AG04450 (cell line): ENCODE results near the gene SYNGR1. TPM values are rescaled to one million over a fixed set of nuclear protein-coding genes. Genes with fewer than 3 reads are reported as not detected.

ENCODE experiments used
- CTCF ChIA-PET: fragments of 300-600, 350-600 bp; formaldehyde crosslinking; extraction: SDS; loops from one replicate; lab custom pipeline; 2022; ENCODE audit warnings: antibody characterized with exemption, inconsistent platforms; lab: Charles Lee
- POLR2A ChIA-PET: fragments of 350-600 bp; formaldehyde crosslinking; extraction: SDS; loops from one replicate; lab custom pipeline; 2021; ENCODE audit warnings: antibody characterized with exemption, inconsistent platforms; lab: Yijun Ruan, JAX
- DNase-seq: peaks from one replicate; pipeline ENCODE4 v3.0.0-alpha.2; 2011; ENCODE audit warnings: low read depth, low spot score
- H3K27ac ChIP-seq: one replicate; pipeline ENCODE4 v1.5.1; 2012; ENCODE audit warnings: low read depth, low read length, control low read depth
- H3K27me3 ChIP-seq: one replicate; pipeline ENCODE4 v1.6.0; 2012; ENCODE audit warnings: low read length; ENCODE audit not compliant: control insufficient read depth, insufficient read depth
- H3K4me3 ChIP-seq: 2 replicates; pipeline ENCODE4 v1.5.1; 2011; ENCODE audit warnings: mild to moderate bottlenecking, low read depth, low read length, control low read depth
- H3K9me3 ChIP-seq: 2 replicates; pipeline ENCODE4 v1.5.1; 2012; ENCODE audit warnings: low read length; ENCODE audit not compliant: control insufficient read depth, insufficient read depth
- polyA plus RNA-seq: library from polyadenylated mRNA; depleted of rRNA; stranded (reverse); fragments of >200 nt; gene quantifications from 2 replicates; pipeline ENCODE4 v1.2.3, GENCODE V29; 2011
- TF ChIP-seq, protein P1 (sequence below): IDR thresholded peaks from 2 replicates; pipeline ENCODE4 v1.5.1; 2011; ENCODE audit warnings: low read depth, low read length, control low read depth, inconsistent platforms

The SYNGR1 gene
- polyA plus RNA-seq, 1 experiment = 20.8 TPM

DNA sequence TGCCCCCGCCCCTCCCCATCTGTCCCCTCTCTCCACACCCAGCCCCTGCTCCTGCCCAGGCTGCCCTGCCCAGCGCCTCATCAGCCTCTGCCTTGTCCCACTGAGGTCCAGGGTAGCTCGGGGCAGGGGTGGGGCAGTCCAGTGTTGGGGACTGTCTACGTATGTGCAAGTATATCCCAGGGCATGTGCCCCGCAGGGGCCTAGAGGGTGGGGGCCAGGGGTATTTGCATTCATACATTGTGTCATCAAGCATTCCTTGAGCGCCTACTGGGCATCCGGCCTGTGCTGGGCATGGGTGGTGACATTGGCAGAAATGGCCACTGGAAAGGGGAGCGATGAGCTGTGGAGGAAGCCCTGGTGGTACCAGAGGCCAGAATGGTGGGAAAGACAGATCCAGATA, 32.1 kb downstream of the SYNGR1 start:
- H3K9me3 ChIP-seq = no peaks in the 10 kb centered on the region; the same call in 1 of the 2 replicates
- H3K27me3 ChIP-seq = peaks cover 4% of the 10 kb centered on the region
- CTCF ChIA-PET = no interaction called here
- no peak for DNase-seq
- POLR2A ChIA-PET = interaction anchor here (1.0 kb wide), 1 partner anchor 63 kb away, joined by 5 read pairs; no protein-coding TSS in a partner anchor
- TF ChIP-seq, protein P1, sequence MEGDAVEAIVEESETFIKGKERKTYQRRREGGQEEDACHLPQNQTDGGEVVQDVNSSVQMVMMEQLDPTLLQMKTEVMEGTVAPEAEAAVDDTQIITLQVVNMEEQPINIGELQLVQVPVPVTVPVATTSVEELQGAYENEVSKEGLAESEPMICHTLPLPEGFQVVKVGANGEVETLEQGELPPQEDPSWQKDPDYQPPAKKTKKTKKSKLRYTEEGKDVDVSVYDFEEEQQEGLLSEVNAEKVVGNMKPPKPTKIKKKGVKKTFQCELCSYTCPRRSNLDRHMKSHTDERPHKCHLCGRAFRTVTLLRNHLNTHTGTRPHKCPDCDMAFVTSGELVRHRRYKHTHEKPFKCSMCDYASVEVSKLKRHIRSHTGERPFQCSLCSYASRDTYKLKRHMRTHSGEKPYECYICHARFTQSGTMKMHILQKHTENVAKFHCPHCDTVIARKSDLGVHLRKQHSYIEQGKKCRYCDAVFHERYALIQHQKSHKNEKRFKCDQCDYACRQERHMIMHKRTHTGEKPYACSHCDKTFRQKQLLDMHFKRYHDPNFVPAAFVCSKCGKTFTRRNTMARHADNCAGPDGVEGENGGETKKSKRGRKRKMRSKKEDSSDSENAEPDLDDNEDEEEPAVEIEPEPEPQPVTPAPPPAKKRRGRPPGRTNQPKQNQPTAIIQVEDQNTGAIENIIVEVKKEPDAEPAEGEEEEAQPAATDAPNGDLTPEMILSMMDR = no peak
- no peak overlapping the region for H3K27ac ChIP-seq
- no peak overlapping the region for H3K4me3 ChIP-seq

DNA sequence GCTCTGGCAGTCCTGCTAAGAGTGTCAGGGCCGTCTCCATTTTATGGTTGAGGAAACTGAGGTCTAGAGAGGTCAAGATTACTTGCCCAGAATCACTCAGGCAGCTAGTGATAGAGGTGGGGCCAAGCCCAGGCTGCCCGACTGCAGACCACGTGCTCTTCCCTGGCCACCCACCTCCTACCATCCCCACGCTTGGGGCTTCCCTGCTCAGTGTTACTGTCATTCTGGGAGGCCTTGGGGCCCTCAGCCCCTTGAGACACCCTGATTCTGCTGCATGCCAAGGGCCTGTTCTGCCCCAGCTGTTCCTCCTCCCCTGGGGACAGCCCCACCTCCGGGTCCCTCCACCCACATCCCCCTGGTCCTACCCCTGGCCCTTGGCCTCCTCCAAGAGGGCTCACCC, 32.6 kb downstream of the SYNGR1 start:
- TF ChIP-seq, protein P1 = no peak
- Histone ChIP-seq H3K9me3 (no peaks in the 10 kb centered on the region; the same call in 1 of the 2 replicates), H3K4me3 (no peak overlapping the region), H3K27me3 (peaks cover 4% of the 10 kb centered on the region), H3K27ac (no peak overlapping the region)
- CTCF ChIA-PET = no interaction called here
- POLR2A ChIA-PET = interaction anchor here (1.0 kb wide), 1 partner anchor 64 kb away, joined by 5 read pairs; no protein-coding TSS in a partner anchor
- DNase-seq = no peak

DNA sequence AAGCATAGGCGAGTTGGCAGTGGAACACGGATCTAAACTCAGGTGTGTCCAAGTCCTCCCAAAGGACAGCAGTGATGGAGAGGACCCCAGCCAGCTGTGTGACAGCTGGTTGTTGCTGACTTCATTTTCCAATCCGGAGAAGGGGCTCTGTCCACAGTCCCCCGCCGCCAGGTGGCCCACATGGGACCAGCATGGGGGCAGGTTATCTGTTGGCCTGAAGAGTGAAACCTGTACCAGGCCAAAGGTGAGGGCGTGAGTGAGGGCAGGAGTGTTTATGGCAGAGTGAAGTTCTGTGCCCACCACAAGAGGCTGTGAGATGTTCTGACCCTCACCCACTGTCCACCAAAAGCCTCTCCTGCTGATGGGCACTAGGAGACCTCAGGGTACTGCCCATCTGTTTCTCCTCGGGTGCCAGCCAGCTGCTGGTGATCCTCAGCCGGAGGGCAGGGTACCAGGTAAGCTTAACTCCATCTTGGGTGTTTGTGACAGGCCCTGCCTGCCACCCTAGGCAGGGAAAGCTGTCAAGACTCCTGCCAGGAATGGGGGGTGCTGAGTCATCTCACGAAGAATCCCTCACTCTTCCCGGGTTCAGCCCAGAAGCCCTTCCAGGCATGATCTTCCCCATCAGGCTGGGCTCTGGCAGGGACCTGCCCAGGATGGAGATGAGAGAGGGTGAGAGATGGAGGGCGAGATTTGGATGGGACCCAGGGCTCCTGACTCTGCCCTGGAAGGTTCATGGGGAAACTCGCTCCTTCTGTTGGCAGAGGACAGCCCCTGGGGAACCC, 34.2 kb downstream of the SYNGR1 start:
- no peaks in the 10 kb centered on the region; the same call in 1 of the 2 replicates for H3K9me3 ChIP-seq
- no peak overlapping the region for H3K27ac ChIP-seq
- no peak for DNase-seq
- ChIA-PET CTCF (no interaction called here), POLR2A (no interaction called here)
- no peak overlapping the region for H3K4me3 ChIP-seq
- TF ChIP-seq, protein P1 = no peak
- H3K27me3 ChIP-seq = peaks cover 4% of the 10 kb centered on the region

DNA sequence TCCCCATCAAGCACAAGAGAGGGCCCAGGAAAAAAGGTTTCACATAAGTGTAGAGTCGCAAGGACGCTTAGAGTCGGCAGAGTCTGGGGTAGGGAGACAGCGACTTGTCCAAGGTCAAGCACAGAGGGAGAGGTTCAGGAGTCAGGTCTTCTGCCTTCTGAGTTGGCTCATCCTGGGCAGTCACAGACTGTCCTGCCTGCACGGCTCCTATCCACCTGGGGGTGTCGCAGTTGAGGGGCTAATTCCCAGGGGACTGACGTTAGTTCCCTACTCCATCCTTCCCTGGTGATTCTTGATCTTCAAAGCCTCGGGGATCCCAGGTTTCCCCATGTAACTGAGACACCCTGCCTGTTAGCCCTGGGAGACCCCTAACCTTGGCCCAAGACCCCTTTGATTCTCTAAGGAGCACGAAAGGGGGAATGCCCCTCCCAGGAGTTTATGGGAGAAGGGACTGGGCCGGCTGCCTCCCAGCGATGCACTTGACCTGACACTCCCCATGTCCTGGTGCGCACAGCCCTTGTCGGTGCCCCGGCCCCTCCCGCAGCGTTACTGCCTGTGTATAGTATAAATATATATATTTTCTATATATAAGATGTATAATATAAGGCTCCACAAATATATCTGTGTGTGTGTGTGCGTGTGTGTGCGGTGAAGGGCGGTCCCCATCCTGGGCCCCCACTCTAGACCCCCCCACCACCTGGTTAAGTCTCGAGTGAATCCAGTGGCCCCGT, 35.1 kb downstream of the SYNGR1 start:
- TF ChIP-seq, protein P1 = peak; percentile 41
- Histone ChIP-seq H3K9me3 (no peaks in the 10 kb centered on the region; the same call in 1 of the 2 replicates), H3K27ac (no peak overlapping the region), H3K27me3 (peaks cover 4% of the 10 kb centered on the region), H3K4me3 (no peak overlapping the region)
- POLR2A ChIA-PET = no interaction called here
- DNase-seq = no peak
- CTCF ChIA-PET = no interaction called here
